WERI-Rb-1 (cell line): ENCODE results near the gene KCNQ1OT1.

Source experiments
- DNase-seq: peaks from one replicate; pipeline ENCODE4 v3.0.0-alpha.2; 2020
- H3K27ac ChIP-seq: fragments of 250-450 bp; sonication (Bioruptor Pico); 2 replicates; pipeline ENCODE4 v1.5.1; 2020; ENCODE audit warnings: mild to moderate bottlenecking, moderate library complexity
- H3K27me3 ChIP-seq: fragments of 250-450 bp; sonication (Bioruptor Pico); 2 replicates; pipeline ENCODE4 v1.5.1; 2021; ENCODE audit warnings: mild to moderate bottlenecking, low read depth, moderate library complexity; ENCODE audit not compliant: insufficient read depth, severe bottlenecking
- H3K36me3 ChIP-seq: fragments of 250-450 bp; sonication (Bioruptor Pico); 2 replicates; pipeline ENCODE4 v1.5.1; 2020; ENCODE audit warnings: mild to moderate bottlenecking, moderate library complexity
- H3K4me3 ChIP-seq: 2 replicates; pipeline ENCODE4 v1.5.1; 2011; ENCODE audit warnings: low read depth, mild to moderate bottlenecking, control low read depth, low read length
- H3K9me3 ChIP-seq: fragments of 250-450 bp; sonication (Bioruptor Pico); 2 replicates; pipeline ENCODE4 v1.5.1; 2021; ENCODE audit warnings: mild to moderate bottlenecking, moderate library complexity; ENCODE audit not compliant: severe bottlenecking
- CTCF ChIP-seq: IDR thresholded peaks from 2 replicates; pipeline ENCODE4 v1.5.1; 2011; ENCODE audit warnings: low read depth, mild to moderate bottlenecking, control low read depth, inconsistent platforms, low read length

KCNQ1OT1 gene

GRCh38 chr11:2686360-2687222 is 13.2 kb downstream of the KCNQ1OT1 start:
- no peak overlapping the region for H3K4me3 ChIP-seq
- no peak for TF ChIP-seq CTCF
- no peaks in the 10 kb centered on the region for H3K9me3 ChIP-seq
- no peak for DNase-seq
- H3K27me3 ChIP-seq: no peaks in the 10 kb centered on the region
- peaks cover 10% of the 10 kb centered on the region for H3K36me3 ChIP-seq
- no peak overlapping the region for H3K27ac ChIP-seq

- Histone ChIP-seq H3K36me3 (peaks cover 9% of the 10 kb centered on the region), H3K27ac (no peak overlapping the region), H3K4me3 (no peak overlapping the region), H3K9me3 (no peaks in the 10 kb centered on the region), H3K27me3 (no peaks in the 10 kb centered on the region)
- TF ChIP-seq CTCF: no peak
- DNase-seq: no peak
Measured at GRCh38 chr11:2685566-2686359, 14.0 kb downstream of the KCNQ1OT1 start.

- Histone ChIP-seq H3K36me3 (peaks cover 7% of the 10 kb centered on the region), H3K9me3 (no peaks in the 10 kb centered on the region), H3K27ac (no peak overlapping the region), H3K4me3 (no peak overlapping the region), H3K27me3 (no peaks in the 10 kb centered on the region)
- no peak for DNase-seq
- TF ChIP-seq CTCF: no peak
Measured at GRCh38 chr11:2685051-2685450, 14.7 kb downstream of the KCNQ1OT1 start.

GRCh38 chr11:2684581-2684980 is 15.2 kb downstream of the KCNQ1OT1 start:
- Histone ChIP-seq H3K4me3 (no peak overlapping the region), H3K9me3 (no peaks in the 10 kb centered on the region)
- no peak for DNase-seq

GRCh38 chr11:2683806-2684205 is 16.0 kb downstream of the KCNQ1OT1 start:
- no peak for DNase-seq
- Histone ChIP-seq H3K36me3 (peaks cover 7% of the 10 kb centered on the region), H3K4me3 (no peak overlapping the region), H3K27me3 (no peaks in the 10 kb centered on the region), H3K9me3 (no peaks in the 10 kb centered on the region), H3K27ac (no peak overlapping the region)
- no peak for TF ChIP-seq CTCF

More at GRCh38 chr11:2684581-2684980, 15.2 kb downstream of the KCNQ1OT1 start:
- no peak overlapping the region for H3K27ac ChIP-seq
- H3K27me3 ChIP-seq: no peaks in the 10 kb centered on the region
- peaks cover 7% of the 10 kb centered on the region for H3K36me3 ChIP-seq
- no peak for TF ChIP-seq CTCF
